Rectal smooth muscle tissue (tissue), 1 donor: ENCODE data around the gene ANXA8.
"Not testable (repeated sequence)": the region's sequence is repeated elsewhere in the genome, so short reads cannot be mapped to it uniquely, and the experiment has no call there.

Source experiments
- H3K27ac ChIP-seq: one replicate; pipeline ENCODE4 v1.7.0; 2013; ENCODE audit warnings: low read depth, low read length, inconsistent platforms
- H3K27me3 ChIP-seq: one replicate; pipeline ENCODE4 v1.7.0; 2013; ENCODE audit warnings: low read length; ENCODE audit not compliant: control insufficient read depth, insufficient read depth
- H3K36me3 ChIP-seq: one replicate; pipeline ENCODE4 v1.7.0; 2013; ENCODE audit warnings: low read length; ENCODE audit not compliant: control insufficient read depth, insufficient read depth
- H3K4me1 ChIP-seq: one replicate; pipeline ENCODE4 v1.7.0; 2013; ENCODE audit warnings: low read length; ENCODE audit not compliant: control insufficient read depth, insufficient read depth
- H3K4me3 ChIP-seq: one replicate; pipeline ENCODE4 v1.7.0; 2013; ENCODE audit warnings: low read length
- H3K9ac ChIP-seq: one replicate; pipeline ENCODE4 v1.7.0; 2013; ENCODE audit warnings: low read length

Gene ANXA8, protein sequence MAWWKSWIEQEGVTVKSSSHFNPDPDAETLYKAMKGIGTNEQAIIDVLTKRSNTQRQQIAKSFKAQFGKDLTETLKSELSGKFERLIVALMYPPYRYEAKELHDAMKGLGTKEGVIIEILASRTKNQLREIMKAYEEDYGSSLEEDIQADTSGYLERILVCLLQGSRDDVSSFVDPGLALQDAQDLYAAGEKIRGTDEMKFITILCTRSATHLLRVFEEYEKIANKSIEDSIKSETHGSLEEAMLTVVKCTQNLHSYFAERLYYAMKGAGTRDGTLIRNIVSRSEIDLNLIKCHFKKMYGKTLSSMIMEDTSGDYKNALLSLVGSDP

GRCh38 chr10:47483923-47484322, at the start of gene ANXA8:
TSS of gene ANXA8 (minus strand) at chr10:47484115. CDS start at chr10:47483933, 182 bp downstream.
- not testable (repeated sequence) for H3K27me3 ChIP-seq, H3K36me3 ChIP-seq, H3K4me1 ChIP-seq, H3K4me3 ChIP-seq, H3K9ac ChIP-seq, H3K27ac ChIP-seq

DNA sequence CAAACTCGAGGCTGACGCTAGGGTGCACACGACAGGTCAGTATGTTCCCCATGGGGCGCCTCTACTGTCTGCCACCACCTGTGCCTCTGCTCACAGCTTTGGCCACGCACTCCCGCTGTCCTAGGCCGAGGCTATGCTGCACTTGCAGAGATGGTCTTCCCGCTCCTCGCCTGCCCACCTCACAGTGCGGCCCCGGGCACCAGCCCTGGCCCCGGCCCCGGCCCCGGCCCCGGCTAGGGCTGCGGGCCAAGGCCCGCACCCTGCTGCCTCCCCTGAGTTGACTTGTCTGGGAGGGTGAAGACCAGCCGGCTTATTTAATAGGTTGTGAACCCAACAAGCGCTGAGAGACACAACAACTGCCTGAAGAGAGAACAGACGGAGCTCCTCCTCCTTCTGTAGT, 39.6 kb upstream of the ANXA8 start, which contains the start of gene AGAP9:
Gene AGAP9, minus strand, starts transcription at position 164 of the 400 bp plus-strand sequence. Its CDS starts 112 bp downstream, at position 52.
- H3K4me3 ChIP-seq, H3K27me3 ChIP-seq, H3K27ac ChIP-seq, H3K36me3 ChIP-seq, H3K9ac ChIP-seq, H3K4me1 ChIP-seq: not testable (repeated sequence)

- H3K36me3 ChIP-seq, H3K9ac ChIP-seq, H3K27ac ChIP-seq, H3K4me3 ChIP-seq, H3K4me1 ChIP-seq, H3K27me3 ChIP-seq: not testable (repeated sequence)
Observed at GRCh38 chr10:47502313-47502712, 18.4 kb upstream of the ANXA8 start.

DNA sequence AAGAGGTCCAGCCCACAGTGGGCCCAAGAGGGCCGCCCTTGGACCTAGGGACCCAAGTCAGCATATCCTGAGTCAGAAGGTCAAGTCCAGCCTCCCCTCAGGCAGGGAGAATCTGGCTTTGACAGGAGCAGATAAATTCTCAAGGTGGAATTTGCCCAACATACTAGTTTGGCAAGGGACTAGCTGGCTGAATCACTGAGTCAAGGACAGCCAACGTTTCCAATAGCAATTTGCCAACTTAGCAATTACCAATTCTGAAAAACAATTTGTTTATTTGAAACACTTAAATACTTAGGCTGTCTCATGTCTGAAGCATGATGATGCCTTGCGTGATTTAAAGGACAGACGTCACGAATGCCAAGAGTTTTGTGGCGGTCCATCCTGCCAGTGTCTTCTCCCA, 10.3 kb upstream of the ANXA8 start:
- not testable (repeated sequence) for H3K4me1 ChIP-seq

DNA sequence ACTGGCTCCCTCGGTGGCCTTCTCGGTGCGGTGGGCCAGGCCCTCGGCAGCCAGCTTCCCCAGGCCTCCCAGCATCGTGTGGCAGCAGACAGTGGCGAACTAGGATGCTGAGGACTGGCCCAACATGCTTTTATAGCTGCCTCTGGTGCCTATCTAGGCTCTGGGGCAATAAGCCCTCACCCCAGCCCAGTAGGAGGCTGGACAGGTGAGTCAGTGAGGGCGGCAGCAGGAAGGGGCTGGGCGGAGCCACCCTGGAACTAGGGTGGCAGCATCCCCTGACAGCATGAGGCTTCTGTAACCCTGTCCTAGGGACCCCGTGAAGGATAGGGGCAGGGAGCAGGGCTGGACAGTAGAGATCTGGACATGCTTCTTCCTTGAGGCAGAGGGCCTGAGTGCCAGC, 7.7 kb upstream of the ANXA8 start, which contains the start of gene FAM25G:
Gene FAM25G, minus strand, starts transcription at position 101 of the 400 bp plus-strand sequence. Its CDS starts 26 bp downstream, at position 75.
- H3K4me3 ChIP-seq, H3K9ac ChIP-seq, H3K27me3 ChIP-seq, H3K36me3 ChIP-seq, H3K4me1 ChIP-seq, H3K27ac ChIP-seq: not testable (repeated sequence)

More for the DNA sequence above, 10.3 kb upstream of the ANXA8 start:
- not testable (repeated sequence) for H3K9ac ChIP-seq, H3K36me3 ChIP-seq, H3K4me3 ChIP-seq, H3K27ac ChIP-seq, H3K27me3 ChIP-seq

- not testable (repeated sequence) for H3K27ac ChIP-seq, H3K36me3 ChIP-seq, H3K27me3 ChIP-seq, H3K4me1 ChIP-seq, H3K9ac ChIP-seq, H3K4me3 ChIP-seq
Observed at GRCh38 chr10:47489630-47490029, 5.7 kb upstream of the ANXA8 start.

GRCh38 chr10:47485943-47486342, 2.0 kb upstream of the ANXA8 start:
- H3K36me3 ChIP-seq, H3K27ac ChIP-seq, H3K4me3 ChIP-seq, H3K27me3 ChIP-seq, H3K4me1 ChIP-seq, H3K9ac ChIP-seq: not testable (repeated sequence)

DNA sequence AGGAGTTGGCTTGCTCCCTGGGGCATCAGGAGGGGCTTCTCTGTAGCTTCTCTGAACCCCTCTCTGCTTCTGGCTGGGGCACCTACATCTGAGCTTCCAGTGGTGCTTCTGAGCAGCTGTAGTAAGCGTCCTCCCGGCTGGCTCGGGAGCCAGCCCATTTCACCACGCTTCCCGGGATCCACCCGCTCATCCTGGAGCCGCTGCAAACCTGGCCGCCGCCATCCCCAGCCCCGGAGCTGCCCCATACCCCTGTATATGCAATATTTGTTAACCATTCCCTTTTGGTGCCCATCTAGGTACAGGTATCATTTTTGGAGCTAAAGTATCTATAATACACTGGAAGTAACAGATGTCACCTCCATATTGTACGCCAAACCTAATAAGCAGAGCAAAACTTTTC, 871 bp upstream of the ANXA8 start:
- not testable (repeated sequence) for H3K4me1 ChIP-seq, H3K27me3 ChIP-seq, H3K9ac ChIP-seq

DNA sequence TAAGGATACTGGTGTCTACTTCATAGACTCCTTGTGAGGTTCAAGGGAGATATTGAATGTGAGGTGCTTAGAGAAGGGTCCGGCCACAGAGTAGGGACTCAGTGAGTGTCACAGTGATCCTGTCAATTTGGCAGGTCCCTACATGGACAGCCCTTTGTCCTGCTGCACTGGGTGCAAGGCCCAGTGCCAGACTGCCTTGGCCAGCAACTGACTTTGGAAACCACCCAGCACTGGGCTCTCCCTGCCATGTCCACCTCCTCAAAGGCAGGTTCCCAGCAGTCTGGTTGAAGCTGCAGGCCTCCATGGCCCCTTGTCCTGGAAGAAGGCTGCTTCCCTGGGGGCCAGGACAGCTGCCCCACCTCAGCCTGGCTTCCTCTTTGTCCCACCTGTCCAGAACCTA, 1.5 kb downstream of the ANXA8 start:
- not testable (repeated sequence) for H3K9ac ChIP-seq, H3K27me3 ChIP-seq, H3K4me1 ChIP-seq, H3K27ac ChIP-seq, H3K36me3 ChIP-seq, H3K4me3 ChIP-seq

More for the DNA sequence above, 871 bp upstream of the ANXA8 start:
- H3K4me3 ChIP-seq, H3K27ac ChIP-seq, H3K36me3 ChIP-seq: not testable (repeated sequence)

- H3K4me3 ChIP-seq, H3K36me3 ChIP-seq, H3K4me1 ChIP-seq, H3K27me3 ChIP-seq, H3K27ac ChIP-seq, H3K9ac ChIP-seq: not testable (repeated sequence)
Observed at GRCh38 chr10:47481768-47482181, 2.1 kb downstream of the ANXA8 start.

DNA sequence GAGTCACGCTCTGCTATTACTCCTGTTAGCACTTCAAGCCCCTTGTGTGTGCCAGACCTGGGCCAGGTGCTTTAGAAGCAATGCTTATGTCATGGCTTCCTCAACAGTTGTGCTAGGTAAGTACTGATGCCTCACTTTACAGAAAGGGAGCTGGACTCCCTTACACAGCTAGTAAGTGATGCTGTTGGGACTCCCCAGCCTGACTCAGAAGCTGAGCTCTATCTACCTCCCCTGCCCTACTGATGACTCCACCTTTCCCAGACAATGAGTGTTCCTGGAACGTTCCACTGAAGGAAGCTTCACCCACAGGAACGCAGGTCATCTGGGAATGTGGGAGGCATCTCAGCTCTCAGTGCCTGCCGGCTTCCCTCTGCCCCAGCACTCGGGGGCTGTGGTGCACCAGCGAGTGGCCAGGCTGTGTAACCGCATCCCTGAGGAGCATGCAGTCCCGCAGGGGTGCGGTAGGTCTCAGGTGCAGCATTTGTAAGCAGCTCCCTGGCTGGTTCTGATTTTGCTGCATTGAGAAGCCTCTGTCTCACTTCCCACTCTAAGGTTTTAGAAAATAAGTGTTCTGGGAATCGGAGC, 2.6 kb downstream of the ANXA8 start:
- not testable (repeated sequence) for H3K9ac ChIP-seq

GRCh38 chr10:47480133-47480532, 3.8 kb downstream of the ANXA8 start:
- not testable (repeated sequence) for H3K27ac ChIP-seq, H3K4me3 ChIP-seq, H3K36me3 ChIP-seq, H3K9ac ChIP-seq, H3K27me3 ChIP-seq, H3K4me1 ChIP-seq

More for the DNA sequence above, 2.6 kb downstream of the ANXA8 start:
- H3K36me3 ChIP-seq, H3K27ac ChIP-seq, H3K4me1 ChIP-seq, H3K27me3 ChIP-seq, H3K4me3 ChIP-seq: not testable (repeated sequence)

DNA sequence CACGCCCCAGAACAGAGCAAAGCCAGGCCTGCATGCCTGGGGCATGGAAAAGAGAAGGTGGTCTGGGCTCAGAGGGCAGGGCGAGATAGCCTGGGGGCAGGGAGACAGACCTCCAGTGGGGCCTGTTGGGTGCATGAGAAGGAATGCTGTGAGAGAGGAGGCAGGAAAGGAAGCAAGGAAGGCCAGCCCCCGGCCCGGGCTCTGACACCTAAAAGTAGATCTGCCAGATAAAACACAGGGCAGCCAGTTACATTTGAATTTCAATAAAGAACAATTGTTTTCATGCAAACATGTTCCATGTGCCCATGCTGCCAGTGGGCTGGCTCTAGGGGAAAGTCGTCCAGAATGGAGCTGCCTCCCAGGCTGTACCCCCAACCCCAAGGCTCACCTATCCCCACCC, 5.8 kb downstream of the ANXA8 start:
- not testable (repeated sequence) for H3K4me1 ChIP-seq, H3K9ac ChIP-seq, H3K27ac ChIP-seq, H3K27me3 ChIP-seq, H3K36me3 ChIP-seq, H3K4me3 ChIP-seq
